ENCODE measurements around the gene NOTCH3.
A peak's percentile ranks its signal among the peaks of the same experiment; 100 is the strongest.

Gene NOTCH3

GRCh38 chr19:15188851-15189250 is 11.9 kb downstream of the NOTCH3 start:
- DNase-seq (ENCODE audit: insufficient read length): no peak
- no peak for TF ChIP-seq POLR2A (IDR thresholded peaks at IDR 0.05; ENCODE audit: low read depth, low read length)
- no peak for TF ChIP-seq TAF1 (IDR thresholded peaks at IDR 0.05; ENCODE audit: borderline replicate concordance, low read depth, low read length)
- TF ChIP-seq POLR2AphosphoS5 (IDR thresholded peaks at IDR 0.05; ENCODE audit: low read depth, low read length): no peak
- no peak for FAIRE-seq

GRCh38 chr19:15187026-15188007 is 13.5 kb downstream of the NOTCH3 start:
- no peak for TF ChIP-seq TAF1 (IDR thresholded peaks at IDR 0.05; ENCODE audit: borderline replicate concordance, low read depth, low read length)
- no peak for TF ChIP-seq POLR2AphosphoS5 (IDR thresholded peaks at IDR 0.05; ENCODE audit: low read depth, low read length)
- TF ChIP-seq POLR2A (IDR thresholded peaks at IDR 0.05; ENCODE audit: low read depth, low read length): no peak
- no peak for DNase-seq (ENCODE audit: insufficient read length)
- no peak for FAIRE-seq

GRCh38 chr19:15185188-15185587 is 15.6 kb downstream of the NOTCH3 start:
- no peak for TF ChIP-seq POLR2A (IDR thresholded peaks at IDR 0.05; ENCODE audit: low read depth, low read length)
- no peak for TF ChIP-seq POLR2AphosphoS5 (IDR thresholded peaks at IDR 0.05; ENCODE audit: low read depth, low read length)
- TF ChIP-seq TAF1 (IDR thresholded peaks at IDR 0.05; ENCODE audit: borderline replicate concordance, low read depth, low read length): no peak
- DNase-seq (ENCODE audit: insufficient read length): no peak
- FAIRE-seq: no peak

GRCh38 chr19:15184776-15185175 is 16.0 kb downstream of the NOTCH3 start:
- TF ChIP-seq TAF1 (IDR thresholded peaks at IDR 0.05; ENCODE audit: borderline replicate concordance, low read depth, low read length): no peak
- no peak for TF ChIP-seq POLR2A (IDR thresholded peaks at IDR 0.05; ENCODE audit: low read depth, low read length)
- TF ChIP-seq POLR2AphosphoS5 (IDR thresholded peaks at IDR 0.05; ENCODE audit: low read depth, low read length): no peak
- FAIRE-seq (no peak), DNase-seq (ENCODE audit: insufficient read length) (no peak)

- DNase-seq (ENCODE audit: insufficient read length) (no peak), FAIRE-seq (no peak)
- TF ChIP-seq POLR2A (IDR thresholded peaks at IDR 0.05; ENCODE audit: low read depth, low read length): no peak
- TF ChIP-seq TAF1 (IDR thresholded peaks at IDR 0.05; ENCODE audit: borderline replicate concordance, low read depth, low read length): no peak
Observed at GRCh38 chr19:15181394-15181793, 19.4 kb downstream of the NOTCH3 start.

- TF ChIP-seq POLR2A (IDR thresholded peaks at IDR 0.05; ENCODE audit: low read depth, low read length) (no peak), POLR2AphosphoS5 (IDR thresholded peaks at IDR 0.05; ENCODE audit: low read depth, low read length) (no peak), TAF1 (IDR thresholded peaks at IDR 0.05; ENCODE audit: borderline replicate concordance, low read depth, low read length) (no peak)
- no peak for DNase-seq (ENCODE audit: insufficient read length)
- no peak for FAIRE-seq
Observed at GRCh38 chr19:15180451-15181390, 20.1 kb downstream of the NOTCH3 start.

- no peak for DNase-seq (ENCODE audit: insufficient read length)
- TF ChIP-seq POLR2A (IDR thresholded peaks at IDR 0.05; ENCODE audit: low read depth, low read length): no peak
- no peak for TF ChIP-seq TAF1 (IDR thresholded peaks at IDR 0.05; ENCODE audit: borderline replicate concordance, low read depth, low read length)
- TF ChIP-seq POLR2AphosphoS5 (IDR thresholded peaks at IDR 0.05; ENCODE audit: low read depth, low read length): no peak
- no peak for FAIRE-seq
Observed at GRCh38 chr19:15178629-15179308, 22.0 kb downstream of the NOTCH3 start.

- DNase-seq (ENCODE audit: insufficient read length) (peak; percentile 73), FAIRE-seq (peak; percentile 97)
- no peak for TF ChIP-seq POLR2A (IDR thresholded peaks at IDR 0.05; ENCODE audit: low read depth, low read length)
- TF ChIP-seq POLR2AphosphoS5 (IDR thresholded peaks at IDR 0.05; ENCODE audit: low read depth, low read length): no peak
- TF ChIP-seq TAF1 (IDR thresholded peaks at IDR 0.05; ENCODE audit: borderline replicate concordance, low read depth, low read length): no peak
Observed at GRCh38 chr19:15177269-15178116, 23.3 kb downstream of the NOTCH3 start.

- no peak for TF ChIP-seq TAF1 (IDR thresholded peaks at IDR 0.05; ENCODE audit: borderline replicate concordance, low read depth, low read length)
- no peak for TF ChIP-seq POLR2A (IDR thresholded peaks at IDR 0.05; ENCODE audit: low read depth, low read length)
- no peak for TF ChIP-seq POLR2AphosphoS5 (IDR thresholded peaks at IDR 0.05; ENCODE audit: low read depth, low read length)
- FAIRE-seq (no peak), DNase-seq (ENCODE audit: insufficient read length) (no peak)
Observed at GRCh38 chr19:15175609-15176008, 25.2 kb downstream of the NOTCH3 start.

- TF ChIP-seq TAF1 (IDR thresholded peaks at IDR 0.05; ENCODE audit: borderline replicate concordance, low read depth, low read length) (no peak), POLR2A (IDR thresholded peaks at IDR 0.05; ENCODE audit: low read depth, low read length) (no peak), POLR2AphosphoS5 (IDR thresholded peaks at IDR 0.05; ENCODE audit: low read depth, low read length) (no peak)
- DNase-seq (ENCODE audit: insufficient read length): no peak
- no peak for FAIRE-seq
Observed at GRCh38 chr19:15173746-15174404, 26.9 kb downstream of the NOTCH3 start.
